HG02970 (cell line): ENCODE measurements around the gene LMO4.

Experiments
- ATAC-seq: cut with Tn5 transposase; IDR thresholded peaks from one replicate; pipeline ENCODE4 v1.9.1; 2021; ENCODE audit warnings: mild to moderate bottlenecking, moderate library complexity, moderate number of reproducible peaks; ENCODE audit not compliant: unreplicated experiment, low FRiP score

The LMO4 gene, protein sequence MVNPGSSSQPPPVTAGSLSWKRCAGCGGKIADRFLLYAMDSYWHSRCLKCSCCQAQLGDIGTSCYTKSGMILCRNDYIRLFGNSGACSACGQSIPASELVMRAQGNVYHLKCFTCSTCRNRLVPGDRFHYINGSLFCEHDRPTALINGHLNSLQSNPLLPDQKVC

DNA sequence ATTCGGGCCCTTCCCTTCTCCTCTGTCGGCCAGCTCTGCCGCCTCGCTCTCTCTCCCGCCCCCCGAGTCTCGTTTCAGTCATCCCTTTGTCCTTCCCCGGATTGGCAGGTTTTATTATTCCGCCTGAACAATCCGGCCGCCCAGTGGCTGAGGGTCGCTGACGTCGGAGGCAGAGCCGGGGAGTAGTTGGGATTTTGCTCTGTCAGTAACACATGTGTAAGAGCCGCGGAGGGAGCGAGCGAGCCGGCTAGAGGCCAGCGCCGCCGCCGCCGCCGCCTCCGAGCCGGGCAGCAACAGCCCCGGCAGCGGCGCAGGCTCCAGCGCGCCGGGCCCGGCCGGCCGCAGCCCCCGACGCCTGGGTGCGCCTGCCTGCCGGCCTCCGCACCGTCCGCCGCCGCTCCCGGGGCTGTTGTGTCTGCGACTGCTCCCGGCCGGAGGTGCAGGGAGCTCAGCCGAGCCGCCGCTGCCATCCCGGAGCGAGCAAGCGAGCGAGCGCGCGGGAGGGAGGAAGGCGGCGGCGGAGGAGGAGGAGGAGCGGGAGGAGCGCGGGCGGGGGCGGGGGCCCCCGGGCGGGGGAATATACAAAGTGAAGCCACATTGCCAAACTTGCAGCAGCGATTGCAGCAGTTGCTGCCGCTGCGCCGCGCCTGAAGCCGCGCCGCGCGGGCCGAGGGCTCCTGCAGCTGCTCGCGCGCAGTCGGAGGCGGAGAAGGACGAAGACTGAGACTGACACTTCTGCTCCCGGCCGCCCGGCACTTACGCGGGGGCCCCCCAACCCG lies at the start of gene LMO4:
Gene LMO4, plus strand, starts transcription at position 609 of the 779 bp plus-strand sequence. CDS start 3,136 bp downstream, outside the sequence.
- peak; percentile 89 for ATAC-seq

DNA sequence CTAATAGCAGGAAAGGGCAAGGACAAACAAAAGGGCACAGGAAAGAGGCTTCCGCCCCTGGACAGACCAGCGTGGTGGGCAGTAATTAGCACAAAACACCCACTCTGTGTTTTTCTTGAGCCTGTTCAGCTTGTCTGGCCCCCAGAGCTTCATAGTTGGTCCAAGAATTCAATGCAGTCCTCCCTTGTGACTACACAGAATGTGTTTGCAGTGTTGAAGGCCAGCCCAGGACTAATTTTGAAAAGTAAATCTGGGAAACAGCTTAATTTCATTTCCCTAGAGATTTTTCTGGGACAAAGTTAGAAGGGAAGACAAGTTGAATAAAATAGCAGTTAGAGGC lies 49.2 kb upstream of the LMO4 start:
- ATAC-seq, result no peak

DNA sequence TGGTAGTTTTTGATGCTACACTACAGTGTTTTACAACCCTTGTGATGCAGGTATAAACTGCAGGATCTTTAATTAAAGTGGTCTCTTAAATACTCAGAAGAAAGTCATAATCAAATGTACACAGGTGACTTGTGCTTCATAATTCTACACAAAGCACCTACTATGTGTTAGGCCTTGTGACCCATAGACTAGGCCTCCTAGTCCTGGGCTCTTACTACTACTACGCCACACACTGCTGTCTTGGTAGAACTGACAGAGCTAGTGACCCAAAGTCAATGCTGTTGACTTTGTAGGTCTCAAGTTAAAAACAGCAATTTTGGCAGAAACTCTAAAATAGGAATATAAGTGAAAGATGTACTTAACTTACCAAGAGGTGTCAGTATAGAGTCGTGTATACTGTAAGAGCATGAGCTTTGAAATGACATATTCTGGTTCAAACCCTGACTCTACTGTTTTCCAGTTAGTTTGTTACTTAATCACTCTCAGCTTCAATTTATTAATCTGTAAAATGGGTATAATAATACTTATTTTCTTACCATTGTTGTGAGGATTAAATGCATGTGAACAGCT lies 48.6 kb upstream of the LMO4 start:
- no peak for ATAC-seq

DNA sequence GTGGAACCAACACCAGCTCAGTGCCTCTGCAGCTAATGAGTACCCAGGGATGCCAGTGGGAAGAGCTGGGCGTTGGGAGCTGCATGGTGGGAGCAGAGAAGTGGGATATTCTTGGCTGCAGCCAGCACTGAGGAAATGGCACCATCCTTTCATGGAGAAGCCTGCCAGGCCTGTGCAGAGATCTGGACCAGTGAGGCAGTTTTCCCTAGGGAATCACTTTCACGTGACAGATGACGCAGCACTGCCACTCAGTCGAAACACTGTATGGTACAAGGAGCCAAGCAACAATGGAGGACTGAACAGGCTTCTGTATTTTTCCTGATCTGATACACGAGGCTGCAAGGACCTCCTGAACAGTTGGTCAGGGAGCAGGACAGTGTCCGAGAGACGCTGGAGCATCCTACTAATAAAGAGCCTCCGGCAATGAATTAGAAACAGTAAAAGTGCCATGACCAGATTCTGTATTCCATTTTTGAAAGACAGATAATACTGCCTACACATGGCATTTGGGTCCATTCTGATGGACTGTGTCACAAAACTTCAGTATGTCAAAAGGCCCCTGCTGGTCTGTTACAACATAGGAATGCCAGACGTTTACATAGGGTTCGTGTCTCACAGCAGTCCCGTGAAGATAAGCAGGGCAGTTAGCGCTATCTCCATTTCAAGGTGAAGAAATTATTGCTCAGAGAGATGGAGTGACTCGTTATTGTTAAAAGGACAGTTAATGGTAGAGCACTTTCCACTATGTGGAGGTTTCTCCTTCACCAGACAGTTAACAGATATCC lies 44.0 kb upstream of the LMO4 start:
- ATAC-seq, result no peak

DNA sequence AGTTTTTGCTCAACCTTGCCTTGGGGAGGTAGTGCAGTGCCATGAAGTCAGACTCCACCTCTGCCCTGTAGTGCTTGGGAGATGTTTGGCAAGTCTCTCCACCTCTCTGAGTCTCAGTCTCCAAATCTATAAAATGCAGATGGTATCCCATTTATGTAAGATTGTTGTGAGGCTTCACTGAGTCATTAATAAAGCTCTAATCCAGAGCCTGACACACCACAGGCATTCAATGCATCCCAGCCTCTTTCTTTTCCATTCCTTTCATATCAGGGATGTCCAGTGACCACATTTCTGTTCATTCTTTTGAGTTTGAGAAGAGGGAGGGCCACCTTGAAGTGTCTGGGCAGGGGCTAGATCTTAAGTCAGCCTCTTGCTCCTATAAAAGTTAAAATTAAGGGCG lies 37.6 kb upstream of the LMO4 start:
- no peak for ATAC-seq

DNA sequence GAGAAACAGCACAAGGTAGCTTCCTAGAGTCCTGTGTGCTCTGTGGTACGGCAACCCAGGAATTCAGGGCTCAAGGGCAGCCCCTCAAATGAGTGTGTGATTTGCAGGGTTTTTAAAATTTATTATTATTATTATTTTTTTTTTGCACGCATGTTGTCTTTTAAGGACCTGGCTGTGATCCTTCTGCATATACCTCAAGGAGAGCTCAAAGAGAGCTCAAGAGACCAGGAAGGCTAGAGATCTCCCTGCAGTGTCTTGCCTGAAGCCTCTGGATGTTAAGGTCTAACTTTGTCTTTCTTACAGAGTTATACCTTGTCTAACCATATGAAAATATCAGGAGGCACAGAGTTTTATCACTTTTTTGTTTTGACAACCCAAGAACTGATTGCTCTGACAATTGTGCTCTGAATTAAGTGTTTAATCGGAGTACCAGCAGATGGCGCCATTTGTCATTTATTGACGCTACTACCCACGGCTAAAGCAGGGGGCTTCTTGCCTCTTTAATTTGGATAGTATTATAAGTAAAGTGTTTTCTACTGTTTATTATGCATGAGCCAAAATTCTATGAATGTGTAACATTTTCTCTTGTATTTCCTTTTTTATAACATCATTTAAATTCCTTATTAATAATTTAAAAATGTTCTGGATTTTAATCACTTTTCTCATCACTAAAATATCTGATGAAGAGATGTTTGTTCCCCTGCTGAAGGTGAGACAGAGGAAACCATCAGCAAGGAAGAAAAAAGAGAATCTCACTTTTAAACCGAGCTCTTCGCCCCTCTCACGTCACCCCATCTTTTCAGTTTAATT lies 35.8 kb upstream of the LMO4 start:
- ATAC-seq, result no peak

DNA sequence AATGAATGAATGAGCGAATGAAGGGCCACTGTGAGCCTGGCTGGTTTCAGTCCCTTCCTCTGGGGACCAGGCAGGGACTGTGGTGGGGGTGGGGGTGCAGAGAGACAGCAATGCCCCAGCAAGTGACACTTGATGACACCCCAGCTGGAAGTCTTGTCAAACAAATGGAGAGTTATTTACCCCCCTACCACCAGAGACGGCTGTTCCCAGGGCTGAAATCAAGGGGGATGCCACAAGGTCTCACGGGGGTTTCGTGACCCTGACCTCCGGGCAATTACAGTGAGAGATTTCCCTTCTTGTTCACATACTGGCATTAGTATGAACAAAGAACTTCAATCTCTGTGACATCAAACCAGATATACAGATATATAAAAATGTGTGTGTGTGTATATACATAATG lies 34.0 kb upstream of the LMO4 start:
- ATAC-seq, result no peak

DNA sequence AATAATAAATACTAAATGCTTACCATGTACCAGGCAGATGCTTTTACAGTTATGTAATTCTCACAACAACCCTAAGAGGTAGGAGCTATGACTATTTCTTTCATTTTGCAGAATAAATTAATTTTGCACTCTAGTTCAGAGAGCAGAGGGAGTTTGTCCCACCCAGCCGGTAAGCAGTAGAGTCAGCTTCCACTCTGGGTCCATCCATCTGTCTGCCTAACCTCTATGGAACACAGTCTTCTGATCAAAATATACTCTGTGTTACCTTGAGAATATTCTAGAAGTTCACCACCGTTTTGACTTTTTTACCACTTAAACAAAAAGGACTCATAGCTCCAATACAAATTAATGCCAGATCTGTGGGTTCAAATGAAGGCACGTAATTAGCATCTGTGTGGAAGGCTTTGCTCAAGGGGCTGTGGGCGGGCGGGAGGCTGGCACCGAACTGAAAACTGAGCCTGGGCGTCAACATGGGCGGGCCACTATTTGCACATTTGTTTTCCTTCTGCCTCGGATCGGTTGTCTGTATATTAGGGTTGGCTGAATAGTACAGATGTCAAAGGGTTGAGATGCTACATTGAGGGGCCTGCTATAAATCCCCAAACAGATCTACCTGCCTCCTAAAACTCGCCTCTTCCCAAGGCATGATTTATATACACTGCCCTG lies 33.1 kb upstream of the LMO4 start:
- no peak for ATAC-seq

DNA sequence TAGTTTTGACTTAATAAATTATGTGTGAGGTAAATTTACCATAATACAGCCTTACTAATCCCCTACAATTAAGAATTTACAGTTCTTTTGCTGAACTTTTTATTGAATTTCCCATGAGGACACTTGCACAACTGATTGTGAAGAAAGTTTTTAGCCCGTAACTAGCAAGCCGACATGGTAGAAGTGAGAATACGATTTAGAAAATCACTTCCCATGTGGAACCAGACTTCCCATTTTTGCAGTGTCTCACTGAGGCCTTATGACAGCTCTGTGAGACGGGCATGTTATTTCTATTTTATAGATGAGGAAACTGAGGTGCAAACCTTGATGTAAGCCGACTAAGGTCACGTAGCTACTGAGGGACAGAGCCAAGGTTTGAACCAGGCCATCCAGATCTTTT lies 32.5 kb upstream of the LMO4 start:
- ATAC-seq, result no peak

DNA sequence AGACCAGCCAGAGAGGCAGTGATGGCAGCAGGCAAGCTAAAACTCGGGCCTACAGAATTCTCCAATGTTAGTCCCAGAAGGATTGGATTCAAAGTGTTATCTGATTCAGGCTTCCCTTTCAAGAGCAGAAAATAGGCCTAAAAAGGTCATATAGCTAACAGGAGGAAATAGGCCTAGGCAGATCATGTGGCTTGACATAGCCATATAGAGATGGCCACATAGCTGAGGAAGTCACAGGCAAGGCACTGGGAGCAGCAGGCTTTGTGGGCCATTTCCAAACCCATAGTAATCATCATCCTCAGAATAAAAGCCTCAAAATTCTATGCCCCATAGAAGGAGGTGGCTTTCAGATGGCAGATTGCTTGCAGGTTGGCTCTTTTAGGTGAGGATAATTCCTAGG lies 29.0 kb upstream of the LMO4 start:
- no peak for ATAC-seq

DNA sequence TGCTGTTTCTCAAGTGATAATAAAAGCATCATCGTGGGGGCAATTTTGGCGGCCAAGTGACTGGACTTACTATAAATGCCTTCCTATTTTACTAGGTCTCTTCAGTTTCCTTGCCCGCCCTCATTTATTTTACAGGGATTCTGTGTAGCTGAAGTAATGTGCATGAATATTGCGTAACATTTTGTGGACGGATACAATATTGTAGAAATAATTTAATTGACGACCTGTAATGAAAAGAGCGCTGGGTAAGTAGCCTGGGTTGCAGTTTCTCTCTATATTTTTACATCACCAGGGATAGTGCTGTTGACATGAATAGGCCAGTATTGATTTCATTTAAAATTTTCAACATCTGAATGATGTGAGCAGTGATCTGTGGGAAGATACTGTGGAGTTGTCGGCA lies 28.1 kb upstream of the LMO4 start:
- no peak for ATAC-seq

DNA sequence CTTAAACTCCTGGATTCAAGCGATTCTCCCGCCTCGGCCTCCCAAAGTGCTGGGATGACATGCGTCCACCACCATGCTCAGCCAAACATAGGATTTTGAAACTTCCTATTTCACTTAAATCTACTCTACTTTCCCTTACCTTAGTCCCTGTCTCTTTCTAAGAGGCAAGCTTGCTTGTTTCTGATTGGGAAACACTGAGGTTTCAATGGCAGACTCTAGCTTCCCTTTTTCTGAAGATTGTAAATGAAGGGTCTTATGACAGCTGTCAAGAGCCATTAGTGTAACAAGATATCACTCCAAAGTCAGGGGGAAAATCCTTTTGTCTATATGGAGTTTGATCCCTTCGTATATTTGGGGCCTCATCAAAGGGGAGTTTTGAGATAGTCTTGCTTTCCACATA lies 23.5 kb upstream of the LMO4 start:
- ATAC-seq, result no peak

DNA sequence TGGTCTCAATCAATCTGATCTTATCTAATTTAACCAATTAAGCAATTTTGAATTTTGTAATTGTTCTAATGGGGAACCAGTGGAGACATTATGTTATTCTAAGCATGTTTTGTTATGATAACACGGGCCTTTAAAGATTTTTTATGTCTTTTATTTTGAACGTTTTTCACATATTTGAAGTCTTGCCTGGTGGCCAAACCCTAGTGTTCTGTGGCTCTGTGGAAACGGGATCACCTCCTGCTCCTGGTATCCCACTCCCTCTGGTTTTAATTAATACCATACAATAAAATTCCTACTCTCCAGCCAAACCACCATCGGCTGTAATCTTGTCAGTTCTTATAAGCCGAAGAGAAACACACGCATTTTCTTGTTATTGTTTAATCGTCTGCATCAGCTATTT lies 22.9 kb upstream of the LMO4 start:
- no peak for ATAC-seq

DNA sequence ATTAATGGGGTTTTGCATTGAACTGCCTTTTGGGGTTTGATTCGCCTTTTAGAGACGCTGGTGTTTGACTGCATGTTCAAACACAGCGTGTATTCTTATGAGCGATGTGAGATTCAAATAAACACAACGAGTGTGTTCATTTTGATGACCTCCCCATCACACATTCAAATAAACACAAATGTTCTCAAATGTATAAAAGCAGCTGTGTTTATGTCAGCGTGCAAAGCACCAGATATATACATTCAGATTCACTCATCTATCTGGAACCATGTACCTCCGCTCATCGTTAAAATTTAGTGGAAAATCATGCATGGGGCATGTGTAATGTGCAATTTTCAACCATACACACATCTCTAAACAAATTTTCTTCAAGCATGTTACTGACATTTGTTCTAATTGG lies 21.4 kb upstream of the LMO4 start:
- no peak for ATAC-seq

DNA sequence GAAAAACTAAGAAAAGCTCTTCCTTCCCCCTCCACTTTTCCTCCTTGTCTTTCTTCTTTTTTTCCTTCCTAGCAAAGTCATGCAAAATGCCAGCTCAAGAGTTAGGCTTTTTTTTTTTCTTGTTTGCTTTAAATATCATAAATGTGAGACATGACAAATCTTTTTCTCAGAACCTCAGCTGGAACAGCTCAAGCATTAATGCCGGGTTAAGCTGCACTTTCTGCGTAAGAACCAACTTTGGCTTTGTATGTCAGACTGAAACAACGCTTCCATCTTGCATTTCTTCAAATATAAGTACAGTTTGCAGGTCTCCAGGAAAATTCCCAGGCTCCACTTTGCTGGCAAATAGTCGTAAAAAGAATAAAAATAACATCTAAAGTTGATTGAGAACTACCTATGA lies 20.7 kb upstream of the LMO4 start:
- ATAC-seq, result no peak

DNA sequence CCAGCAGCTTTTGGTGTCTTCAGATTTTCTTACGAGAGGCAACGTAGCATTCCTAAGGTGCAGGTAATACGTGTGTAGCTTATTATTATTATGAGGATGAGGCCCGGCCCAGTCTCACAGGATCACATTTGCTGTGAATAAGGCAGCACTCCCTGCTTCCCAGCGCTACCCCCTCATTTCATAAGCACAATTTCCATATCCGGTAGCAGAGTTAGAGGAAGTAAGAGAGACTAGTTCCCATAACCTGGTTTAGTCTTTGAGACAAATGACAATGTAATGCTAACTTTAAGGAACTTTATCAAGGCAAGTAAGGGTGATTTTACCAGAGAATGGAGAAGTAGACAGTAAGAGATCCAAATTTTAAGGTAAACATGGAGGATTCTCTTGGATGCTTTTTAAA lies 14.6 kb upstream of the LMO4 start:
- ATAC-seq, result no peak

DNA sequence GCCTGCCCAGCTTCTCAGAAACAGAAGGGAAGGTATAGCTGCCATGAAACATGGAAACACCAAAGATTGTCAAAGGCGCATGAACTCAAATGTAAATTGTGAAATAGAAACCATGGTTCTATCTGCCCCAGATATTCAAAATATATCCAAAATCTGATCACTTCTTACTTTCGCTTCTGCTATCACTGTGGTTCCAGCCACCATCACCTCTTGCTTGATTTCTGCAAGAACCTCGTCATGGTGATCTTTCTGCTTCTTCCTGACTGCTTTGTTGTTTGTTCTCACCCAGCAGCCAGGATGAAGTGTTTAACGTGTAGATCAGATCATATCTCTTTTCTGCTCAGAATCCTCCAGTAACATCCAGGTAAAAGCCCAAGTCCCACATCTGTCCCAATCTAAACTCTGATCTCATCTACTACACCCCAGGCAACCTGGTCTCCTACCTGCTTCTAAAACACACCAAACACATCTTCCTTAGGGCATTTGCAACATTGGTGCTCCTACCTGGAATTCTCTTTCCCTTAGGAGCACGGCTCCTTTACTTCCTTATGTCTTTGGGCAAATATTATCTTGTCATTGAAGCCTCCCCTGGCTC lies 10.5 kb upstream of the LMO4 start:
- no peak for ATAC-seq

DNA sequence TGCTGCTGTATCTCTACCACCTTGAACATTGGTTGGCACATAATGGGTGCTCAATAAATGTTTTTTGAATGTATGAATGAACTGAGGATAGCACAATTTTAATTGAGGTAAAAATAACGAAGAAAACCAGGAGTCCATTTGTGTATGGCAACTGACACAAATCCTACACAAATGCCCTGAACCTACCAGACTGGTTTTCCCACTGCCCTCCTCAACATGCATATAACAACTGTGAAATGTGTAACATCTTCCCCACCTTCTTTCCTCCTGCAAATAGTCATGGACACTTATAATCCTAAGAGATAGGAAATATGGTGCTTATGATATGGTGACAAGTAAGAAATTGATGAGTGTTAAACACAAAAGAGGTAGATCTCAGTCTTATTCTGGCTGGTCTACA lies 9.9 kb upstream of the LMO4 start:
- ATAC-seq, result no peak

DNA sequence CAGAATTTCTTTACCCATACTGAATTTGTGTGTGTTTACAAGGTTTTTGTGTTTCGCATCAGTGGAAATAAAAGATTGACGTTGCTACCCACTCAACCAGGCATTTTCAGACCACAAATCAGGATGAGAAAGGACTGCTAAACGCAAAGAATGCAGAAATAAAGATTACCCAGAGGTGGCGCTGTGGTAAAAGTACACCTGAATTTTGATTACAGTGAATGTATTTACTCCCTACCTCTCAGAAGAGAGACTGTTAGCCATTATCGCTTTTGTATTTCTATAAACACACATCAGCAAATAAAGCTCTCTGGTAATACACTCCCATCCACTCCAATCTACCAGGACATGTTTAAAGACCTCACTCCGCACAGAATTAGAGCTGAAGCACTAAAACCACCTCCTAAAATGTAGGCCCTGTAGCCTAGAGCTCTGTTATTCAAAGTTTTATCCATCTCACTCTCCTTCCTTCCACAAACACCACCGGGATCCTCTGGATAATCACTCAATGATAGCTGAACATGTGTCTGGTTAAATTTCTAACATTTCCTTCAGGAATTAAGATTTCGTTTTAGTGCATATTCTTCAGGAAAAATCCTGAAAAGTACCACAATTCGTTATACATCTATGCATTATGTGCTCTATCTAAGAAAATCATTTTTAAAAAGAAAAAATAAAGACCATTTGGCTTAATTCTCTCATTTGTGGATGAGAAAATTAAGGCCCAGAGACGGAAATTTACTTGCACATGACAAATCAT lies 2.5 kb upstream of the LMO4 start:
- ATAC-seq, result no peak
